ENCODE measurements around the gene TNS1. TPM values are rescaled to one million over a fixed set of nuclear protein-coding genes. Genes with fewer than 3 reads are reported as not detected.

Gene TNS1
- total and polyA plus RNA-seq, 2 experiments from 2014 or later: 81.6 to 99.3 TPM

- no peak overlapping the region for H3K4me3 ChIP-seq
- in situ Hi-C loops (cut with MboI): no loop called here
- H3F3A ChIP-seq (ENCODE audit: insufficient read depth): no peaks in the 10 kb centered on the region
- H4K20me1 ChIP-seq (ENCODE audit: insufficient read depth): no peaks in the 10 kb centered on the region
- H3K9me2 ChIP-seq (ENCODE audit: insufficient read depth): no peaks in the 10 kb centered on the region
- no peak for DNase-seq
- H3K27ac ChIP-seq: no peak overlapping the region
- no peaks in the 10 kb centered on the region for H3K27me3 ChIP-seq (replicated peaks; ENCODE audit: insufficient read depth)
- no peak overlapping the region for H2AFZ ChIP-seq
- H3K9me3 ChIP-seq (ENCODE audit: low read depth): no peaks in the 10 kb centered on the region
- no peak overlapping the region for H3K4me2 ChIP-seq (ENCODE audit: unreplicated experiment)
- TF ChIP-seq EZH2phosphoT487 (IDR thresholded peaks at IDR 0.05; ENCODE audit: insufficient read depth, low read depth) (no peak), EZH2 (IDR thresholded peaks at IDR 0.05; ENCODE audit: insufficient read depth, poor library complexity, severe bottlenecking) (no peak)
- WGBS, 2 experiments (ENCODE audit: low coverage in 1 of 2, low lambda C conversion rate in 2 of 2, missing lambda C conversion rate in 2 of 2): 71 to 75% methylated on average over 2 of the region's 2 CpGs
- H3K9ac ChIP-seq: no peak overlapping the region
- H3K36me3 ChIP-seq (ENCODE audit: low read depth): no peaks in the 10 kb centered on the region
- H3K4me1 ChIP-seq (ENCODE audit: insufficient read depth): no peaks in the 10 kb centered on the region
- H3K79me2 ChIP-seq (ENCODE audit: insufficient read depth): no peaks in the 10 kb centered on the region
Observed at GRCh38 chr2:218028189-218028495, 25.3 kb upstream of the TNS1 start.

GRCh38 chr2:218027426-218028188, 24.8 kb upstream of the TNS1 start:
- Histone ChIP-seq H3K36me3 (ENCODE audit: low read depth) (no peaks in the 10 kb centered on the region), H3K4me1 (ENCODE audit: insufficient read depth) (no peaks in the 10 kb centered on the region), H3K4me3 (no peak overlapping the region), H3K9ac (no peak overlapping the region), H3F3A (ENCODE audit: insufficient read depth) (no peaks in the 10 kb centered on the region), H2AFZ (no peak overlapping the region), H3K9me2 (ENCODE audit: insufficient read depth) (no peaks in the 10 kb centered on the region), H3K4me2 (ENCODE audit: unreplicated experiment) (no peak overlapping the region), H3K79me2 (ENCODE audit: insufficient read depth) (no peaks in the 10 kb centered on the region), H4K20me1 (ENCODE audit: insufficient read depth) (no peaks in the 10 kb centered on the region), H3K9me3 (ENCODE audit: low read depth) (no peaks in the 10 kb centered on the region), H3K27me3 (replicated peaks; ENCODE audit: insufficient read depth) (no peaks in the 10 kb centered on the region), H3K27ac (no peak overlapping the region)
- WGBS, 2 experiments (ENCODE audit: low coverage in 1 of 2, low lambda C conversion rate in 2 of 2, missing lambda C conversion rate in 2 of 2): 83 to 88% methylated on average over 6 of the region's 6 CpGs
- no peak for DNase-seq
- in situ Hi-C loops (cut with MboI): no loop called here
- TF ChIP-seq EZH2phosphoT487 (IDR thresholded peaks at IDR 0.05; ENCODE audit: insufficient read depth, low read depth) (no peak), EZH2 (IDR thresholded peaks at IDR 0.05; ENCODE audit: insufficient read depth, poor library complexity, severe bottlenecking) (no peak)

GRCh38 chr2:218026676-218027425, 24.1 kb upstream of the TNS1 start:
- Histone ChIP-seq H4K20me1 (ENCODE audit: insufficient read depth) (no peaks in the 10 kb centered on the region), H3K79me2 (ENCODE audit: insufficient read depth) (no peaks in the 10 kb centered on the region), H3F3A (ENCODE audit: insufficient read depth) (no peaks in the 10 kb centered on the region), H2AFZ (no peak overlapping the region), H3K36me3 (ENCODE audit: low read depth) (no peaks in the 10 kb centered on the region), H3K9ac (no peak overlapping the region), H3K27ac (no peak overlapping the region), H3K27me3 (replicated peaks; ENCODE audit: insufficient read depth) (no peaks in the 10 kb centered on the region), H3K4me3 (no peak overlapping the region), H3K4me2 (ENCODE audit: unreplicated experiment) (no peak overlapping the region), H3K9me3 (ENCODE audit: low read depth) (no peaks in the 10 kb centered on the region), H3K9me2 (ENCODE audit: insufficient read depth) (no peaks in the 10 kb centered on the region), H3K4me1 (ENCODE audit: insufficient read depth) (no peaks in the 10 kb centered on the region)
- in situ Hi-C loops (cut with MboI): no loop called here
- TF ChIP-seq EZH2 (IDR thresholded peaks at IDR 0.05; ENCODE audit: insufficient read depth, poor library complexity, severe bottlenecking) (no peak), EZH2phosphoT487 (IDR thresholded peaks at IDR 0.05; ENCODE audit: insufficient read depth, low read depth) (no peak)
- 75 to 78% methylated on average over 16 to 17 of the region's 17 CpGs for WGBS, 2 experiments (ENCODE audit: low coverage in 1 of 2, low lambda C conversion rate in 2 of 2, missing lambda C conversion rate in 2 of 2)
- no peak for DNase-seq

- no peaks in the 10 kb centered on the region for H3K9me2 ChIP-seq (ENCODE audit: insufficient read depth)
- DNase-seq: no peak
- H3K4me1 ChIP-seq (ENCODE audit: insufficient read depth): no peaks in the 10 kb centered on the region
- 84 to 90% methylated on average over 7 of the region's 7 CpGs for WGBS, 2 experiments (ENCODE audit: low coverage in 1 of 2, low lambda C conversion rate in 2 of 2, missing lambda C conversion rate in 2 of 2)
- no peaks in the 10 kb centered on the region for H4K20me1 ChIP-seq (ENCODE audit: insufficient read depth)
- H2AFZ ChIP-seq: no peak overlapping the region
- no peaks in the 10 kb centered on the region for H3K27me3 ChIP-seq (replicated peaks; ENCODE audit: insufficient read depth)
- H3F3A ChIP-seq (ENCODE audit: insufficient read depth): no peaks in the 10 kb centered on the region
- no peak overlapping the region for H3K4me3 ChIP-seq
- no peak overlapping the region for H3K9ac ChIP-seq
- H3K4me2 ChIP-seq (ENCODE audit: unreplicated experiment): no peak overlapping the region
- H3K27ac ChIP-seq: no peak overlapping the region
- no peaks in the 10 kb centered on the region for H3K36me3 ChIP-seq (ENCODE audit: low read depth)
- in situ Hi-C loops (cut with MboI): no loop called here
- H3K79me2 ChIP-seq (ENCODE audit: insufficient read depth): no peaks in the 10 kb centered on the region
- TF ChIP-seq EZH2 (IDR thresholded peaks at IDR 0.05; ENCODE audit: insufficient read depth, poor library complexity, severe bottlenecking) (no peak), EZH2phosphoT487 (IDR thresholded peaks at IDR 0.05; ENCODE audit: insufficient read depth, low read depth) (no peak)
- no peaks in the 10 kb centered on the region for H3K9me3 ChIP-seq (ENCODE audit: low read depth)
Observed at GRCh38 chr2:218026244-218026643, 23.4 kb upstream of the TNS1 start.

Data from GM23248 (cell line).